GM20431 (cell line): ENCODE data around the gene CADPS2.

Experiments used
- in situ Hi-C: fragments of 300-500 bp; cut with MseI, MboI; formaldehyde crosslinking; loops from one replicate; pipeline ENCODE4 v1.15.0; 2020; ENCODE audit warnings: low sequenced_read_pairs; ENCODE audit not compliant: unreplicated experiment

Gene CADPS2

GRCh38 chr7:122790591-122790990, 95.7 kb downstream of the CADPS2 start:
- in situ Hi-C loops, result no loop called here

- in situ Hi-C loops, result no loop called here
Measured at GRCh38 chr7:122790132-122790531, 96.1 kb downstream of the CADPS2 start.

GRCh38 chr7:122789156-122789555, 97.1 kb downstream of the CADPS2 start:
- in situ Hi-C loops, result no loop called here

- in situ Hi-C loops, result no loop called here
Measured at GRCh38 chr7:122770686-122771335, 115.4 kb downstream of the CADPS2 start.

GRCh38 chr7:122768827-122769226, 117.4 kb downstream of the CADPS2 start:
- in situ Hi-C loops, result no loop called here

GRCh38 chr7:122767339-122767738, 118.9 kb downstream of the CADPS2 start:
- in situ Hi-C loops, result no loop called here

GRCh38 chr7:122766593-122766992, 119.7 kb downstream of the CADPS2 start:
- in situ Hi-C loops, result no loop called here

- in situ Hi-C loops, result no loop called here
Measured at GRCh38 chr7:122764902-122765301, 121.4 kb downstream of the CADPS2 start.

GRCh38 chr7:122764020-122764419, 122.2 kb downstream of the CADPS2 start:
- in situ Hi-C loops, result no loop called here

- in situ Hi-C loops, result no loop called here
Measured at GRCh38 chr7:122762071-122762470, 124.2 kb downstream of the CADPS2 start.

GRCh38 chr7:122758501-122758900, 127.8 kb downstream of the CADPS2 start:
- in situ Hi-C loops, result no loop called here

GRCh38 chr7:122756860-122757259, 129.4 kb downstream of the CADPS2 start:
- in situ Hi-C loops, result no loop called here

- in situ Hi-C loops, result no loop called here
Measured at GRCh38 chr7:122755696-122756095, 130.6 kb downstream of the CADPS2 start.

- in situ Hi-C loops, result no loop called here
Measured at GRCh38 chr7:122752583-122752982, 133.7 kb downstream of the CADPS2 start.

- in situ Hi-C loops, result no loop called here
Measured at GRCh38 chr7:122750389-122750788, 135.9 kb downstream of the CADPS2 start.

GRCh38 chr7:122748195-122748594, 138.1 kb downstream of the CADPS2 start:
- in situ Hi-C loops, result no loop called here

GRCh38 chr7:122746948-122747347, 139.3 kb downstream of the CADPS2 start:
- in situ Hi-C loops, result no loop called here

- in situ Hi-C loops, result no loop called here
Measured at GRCh38 chr7:122743211-122743610, 143.0 kb downstream of the CADPS2 start.

- in situ Hi-C loops, result no loop called here
Measured at GRCh38 chr7:122738947-122739346, 147.3 kb downstream of the CADPS2 start.

- in situ Hi-C loops, result no loop called here
Measured at GRCh38 chr7:122736183-122736582, 150.1 kb downstream of the CADPS2 start.

GRCh38 chr7:122727759-122728158, 158.5 kb downstream of the CADPS2 start:
- in situ Hi-C loops, result no loop called here

- in situ Hi-C loops, result no loop called here
Measured at GRCh38 chr7:122727354-122727753, 158.9 kb downstream of the CADPS2 start.
